Thyroid gland (tissue), 4 donors: ENCODE measurements around the gene SLC6A3. TPM values are rescaled to one million over a fixed set of nuclear protein-coding genes. Genes with fewer than 3 reads are reported as not detected.

ENCODE experiments used
- DNase-seq, 2 donors: peaks; one replicate each; pipeline ENCODE4 v3.0.0-alpha.2; 2019
- H3K27ac ChIP-seq, 3 donors: fragments of 200-600 bp; sonication (generic); 1 replicate in 2 of 3; 2 replicates in 1 of 3; pipeline ENCODE4 v1.5.1; 2016 to 2019; ENCODE audit warnings: mild to moderate bottlenecking in 1 of 3, moderate library complexity in 1 of 3
- H3K27me3 ChIP-seq: fragments of 200-600 bp; sonication (generic); one replicate; pipeline ENCODE4 v1.5.1; 2019
- H3K36me3 ChIP-seq, 2 donors: fragments of 200-600 bp; sonication (generic); one replicate each; pipeline ENCODE4 v1.5.1; 2016 to 2019
- H3K4me1 ChIP-seq, 2 donors: fragments of 200-600 bp; sonication (generic); one replicate each; pipeline ENCODE4 v1.5.1; 2017 to 2019
- H3K4me3 ChIP-seq, 3 donors: fragments of 200-600 bp; sonication (generic); replicated peaks in 1 of 3; 1 replicate in 2 of 3; 2 replicates in 1 of 3; pipeline ENCODE4 v1.5.1; 2016; ENCODE audit warnings: mild to moderate bottlenecking in 1 of 3
- H3K9me3 ChIP-seq: fragments of 200-600 bp; sonication (generic); one replicate; pipeline ENCODE4 v1.5.1; 2017
- CTCF ChIP-seq, 6 experiments: fragments of 200-600 bp in 3 of 6; fragments of 450-650 bp in 3 of 6; sonication (generic) in 3 of 6; IDR thresholded peaks; one replicate each; pipeline ENCODE4 v1.5.1; 2016 to 2019; ENCODE audit warnings: antibody characterized with exemption in 6 of 6, mild to moderate bottlenecking in 2 of 6, inconsistent platforms in 1 of 6, moderate library complexity in 1 of 6
- POLR2A ChIP-seq, 2 donors: fragments of 450-650 bp; IDR thresholded peaks; one replicate each; pipeline ENCODE4 v1.6.1; 2017; ENCODE audit warnings: antibody characterized with exemption in 2 of 2, mild to moderate bottlenecking in 2 of 2, moderate library complexity in 1 of 2
- WGBS, 2 donors: methylation state at CpG; one replicate each; pipeline ENCODE4 v1.1.5; 2017; 5-methylcytosine and 5-hydroxymethylcytosine counted together
- intact Hi-C: fragments of 100-400 bp; cut with DNase I; formaldehyde crosslinking; loops from one replicate; pipeline ENCODE4 v1.15.1; 2023
- total RNA-seq, 4 donors: library from RNA; depleted of rRNA; stranded (reverse); fragments of >200 nt; gene quantifications; one replicate each; pipeline ENCODE4 v1.2.3, GENCODE V29; 2016

Gene SLC6A3
- total RNA-seq, 4 donors from 2014 or later, result 0.54 to 0.67 (median 0.54) TPM; not detected in 1

DNA sequence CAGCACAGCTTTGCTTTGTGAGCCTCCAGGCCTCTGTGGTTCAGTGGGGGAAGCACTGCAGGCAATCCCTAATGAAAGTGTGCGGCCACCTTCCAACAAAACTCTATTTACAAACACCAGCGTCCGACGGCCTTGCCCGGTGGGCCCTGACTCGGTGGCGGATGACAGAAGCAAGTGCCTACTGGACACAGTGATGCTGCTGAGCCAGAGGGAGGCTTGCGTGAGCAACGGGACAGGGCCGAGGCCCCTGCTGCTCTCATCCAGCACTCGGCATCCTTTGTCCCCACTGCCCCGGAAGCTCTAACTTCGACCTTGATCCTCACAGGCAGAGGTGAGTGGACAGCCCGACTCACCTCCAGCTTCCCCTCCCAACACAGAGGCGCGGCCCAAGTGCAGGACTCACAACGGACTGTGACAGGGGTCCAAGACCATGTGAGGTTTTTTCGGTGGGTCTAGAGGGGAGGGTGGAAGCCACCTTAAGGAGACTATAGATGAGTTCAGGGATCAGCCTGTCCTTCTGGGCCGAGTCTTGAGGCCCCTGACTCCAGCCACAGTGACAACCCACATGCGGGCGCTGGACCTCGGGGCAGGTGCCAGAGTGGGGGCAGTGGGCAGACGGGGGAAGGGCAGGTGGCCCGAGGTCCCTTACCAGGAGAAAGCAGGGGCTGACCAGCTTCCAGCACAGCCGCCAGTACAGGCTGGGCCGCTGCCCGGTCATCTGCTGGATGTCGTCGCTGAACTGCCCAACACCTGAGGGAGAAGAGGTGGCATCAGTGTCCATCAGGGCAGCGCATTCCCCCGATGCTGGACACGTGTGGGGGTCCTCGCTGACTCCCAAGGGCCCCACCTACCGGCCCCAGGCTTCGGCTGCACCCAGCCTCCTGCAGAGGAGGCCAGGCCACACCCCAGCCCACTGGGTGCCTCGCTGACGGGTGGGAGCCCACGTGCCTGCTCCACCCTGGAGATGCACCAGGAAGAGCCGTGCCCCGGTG lies 39.4 kb downstream of the SLC6A3 start:
- Histone ChIP-seq H3K27me3 (no peaks in the 10 kb centered on the region), H3K9me3 (no peaks in the 10 kb centered on the region), H3K27ac (no peak overlapping the region), H3K4me1 (peaks cover 0 to 9% of the 10 kb centered on the region in 2 donors), H3K4me3 (no peak overlapping the region), H3K36me3 (no peaks in the 10 kb centered on the region)
- DNase-seq, result no peak
- TF ChIP-seq POLR2A (IDR thresholded peaks at IDR 0.05), result no peak
- no peak for TF ChIP-seq CTCF (IDR thresholded peaks at IDR 0.05)
- WGBS, 2 donors, result 82 to 84% methylated on average over 26 to 29 of the region's 40 CpGs
- intact Hi-C loops, result no loop called here

GRCh38 chr5:1405121-1405520 lies 40.1 kb downstream of the SLC6A3 start:
- Histone ChIP-seq H3K4me3 (no peak overlapping the region), H3K27ac (no peak overlapping the region), H3K9me3 (no peaks in the 10 kb centered on the region), H3K27me3 (no peaks in the 10 kb centered on the region), H3K36me3 (no peaks in the 10 kb centered on the region), H3K4me1 (peaks cover 0 to 9% of the 10 kb centered on the region in 2 donors)
- intact Hi-C loops, result no loop called here
- TF ChIP-seq POLR2A (IDR thresholded peaks at IDR 0.05), result no peak
- TF ChIP-seq CTCF (IDR thresholded peaks at IDR 0.05), result no peak
- no peak for DNase-seq
- WGBS, 2 donors, result 78 to 89% methylated on average over 8 to 19 of the region's 19 CpGs

DNA sequence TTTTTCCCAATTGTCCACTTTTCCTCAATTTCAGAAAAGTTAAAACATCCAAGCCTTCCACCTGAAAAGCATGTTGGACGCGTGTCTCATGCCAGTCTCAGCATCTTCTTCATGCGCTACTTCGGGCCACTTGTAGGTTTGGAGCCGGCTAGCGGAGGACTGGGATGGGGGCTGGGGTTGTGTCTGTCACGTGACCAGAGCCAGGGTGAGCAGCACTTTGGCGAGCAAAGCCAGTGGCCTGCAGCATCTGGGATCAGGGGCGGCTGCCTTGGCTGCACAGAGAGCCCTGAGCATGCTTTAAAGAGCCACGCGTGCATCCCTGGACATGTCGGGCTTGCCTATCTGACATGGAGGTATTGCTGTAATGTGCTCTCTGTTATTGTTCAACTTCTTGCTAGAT lies 41.2 kb downstream of the SLC6A3 start:
- DNase-seq, result no peak
- Histone ChIP-seq H3K27ac (no peak overlapping the region), H3K9me3 (no peaks in the 10 kb centered on the region), H3K4me1 (peaks cover 0 to 9% of the 10 kb centered on the region in 2 donors), H3K4me3 (no peak overlapping the region), H3K27me3 (no peaks in the 10 kb centered on the region), H3K36me3 (no peaks in the 10 kb centered on the region)
- intact Hi-C loops, result no loop called here
- TF ChIP-seq POLR2A (IDR thresholded peaks at IDR 0.05), result no peak
- TF ChIP-seq CTCF (IDR thresholded peaks at IDR 0.05), result no peak
- WGBS, 2 donors, result 65 to 76% methylated on average over 12 of the region's 12 CpGs

DNA sequence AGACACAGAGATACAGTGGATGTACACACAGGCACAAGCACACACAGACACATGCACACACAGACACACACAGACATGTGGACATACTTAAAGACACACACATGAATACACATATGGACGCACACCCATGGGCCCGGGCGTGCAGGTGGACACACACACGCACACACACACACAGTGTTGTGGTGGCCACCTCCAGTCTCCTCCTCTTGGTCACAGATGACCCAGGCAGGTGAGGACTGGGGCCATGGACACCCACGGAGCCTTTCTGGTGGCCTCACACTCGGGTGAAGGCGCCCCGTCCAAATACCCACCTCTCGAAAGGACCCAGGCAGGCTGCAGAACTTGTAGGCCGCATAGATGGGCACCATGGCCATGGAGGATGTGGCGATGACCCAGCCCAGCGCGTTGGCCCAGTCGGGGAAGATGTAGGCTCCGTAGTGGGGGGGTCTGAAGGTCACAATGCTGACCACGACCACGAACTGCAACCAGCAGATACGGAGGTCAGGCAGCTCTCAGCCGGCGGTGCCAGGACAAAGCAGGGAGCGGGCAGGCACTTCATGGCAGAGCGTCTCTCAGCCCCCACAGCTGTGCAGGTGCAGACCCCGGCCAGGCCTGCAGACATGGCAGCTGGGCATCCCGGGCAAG lies 42.5 kb downstream of the SLC6A3 start:
- WGBS, 2 donors, result 89 to 92% methylated on average over 11 to 21 of the region's 24 CpGs
- Histone ChIP-seq H3K27ac (no peak overlapping the region), H3K4me1 (peaks cover 0 to 9% of the 10 kb centered on the region in 2 donors), H3K27me3 (no peaks in the 10 kb centered on the region), H3K4me3 (no peak overlapping the region), H3K36me3 (no peaks in the 10 kb centered on the region), H3K9me3 (no peaks in the 10 kb centered on the region)
- DNase-seq, result no peak
- TF ChIP-seq POLR2A (IDR thresholded peaks at IDR 0.05), result no peak
- no peak for TF ChIP-seq CTCF (IDR thresholded peaks at IDR 0.05)
- intact Hi-C loops, result no loop called here
